HEK293 (cell line): Measurements from ENCODE around the gene ZNF286A.

Source experiments
- KLF10 ChIP-seq: fragments of 450-650 bp; IDR thresholded peaks from 2 replicates; pipeline ENCODE4 v1.5.1; 2018; ENCODE audit warnings: missing biosample characterization, mild to moderate bottlenecking, missing genetic modification characterization
- ZBTB10 ChIP-seq: fragments of 450-650 bp; formaldehyde crosslinking; IDR thresholded peaks from 2 replicates; pipeline ENCODE4 v1.5.1; 2016; ENCODE audit warnings: missing biosample characterization, missing genetic modification characterization
- ZBTB44 ChIP-seq: fragments of 450-650 bp; IDR thresholded peaks from 2 replicates; pipeline ENCODE4 v1.5.1; 2018; ENCODE audit warnings: missing biosample characterization, mild to moderate bottlenecking, missing genetic modification characterization
- ZNF132 ChIP-seq: fragments of 450-650 bp; formaldehyde crosslinking; IDR thresholded peaks from 2 replicates; pipeline ENCODE4 v1.5.1; 2017; ENCODE audit warnings: missing biosample characterization, missing genetic modification characterization, borderline replicate concordance
- ZNF138 ChIP-seq: fragments of 450-650 bp; formaldehyde crosslinking; IDR thresholded peaks from 2 replicates; pipeline ENCODE4 v1.5.1; 2016; ENCODE audit warnings: missing biosample characterization, missing genetic modification characterization, borderline replicate concordance
- ZNF140 ChIP-seq: fragments of 450-650 bp; formaldehyde crosslinking; IDR thresholded peaks from 2 replicates; pipeline ENCODE4 v1.5.1; 2016; ENCODE audit warnings: missing biosample characterization, missing genetic modification characterization
- ZNF146 ChIP-seq: fragments of 450-650 bp; formaldehyde crosslinking; IDR thresholded peaks from 2 replicates; pipeline ENCODE4 v1.5.1; 2016; ENCODE audit warnings: missing biosample characterization, missing genetic modification characterization
- ZNF174 ChIP-seq: fragments of 450-650 bp; formaldehyde crosslinking; IDR thresholded peaks from 2 replicates; pipeline ENCODE4 v1.5.0; 2017; ENCODE audit warnings: missing biosample characterization, mild to moderate bottlenecking, missing genetic modification characterization
- ZNF184 ChIP-seq: fragments of 450-650 bp; IDR thresholded peaks from 2 replicates; pipeline ENCODE4 v1.5.1; 2018; ENCODE audit warnings: missing biosample characterization, mild to moderate bottlenecking, missing genetic modification characterization
- ZNF19 ChIP-seq: fragments of 450-650 bp; formaldehyde crosslinking; IDR thresholded peaks from 2 replicates; pipeline ENCODE4; 2016; ENCODE audit warnings: missing biosample characterization, missing genetic modification characterization, low read depth
- ZNF211 ChIP-seq: fragments of 450-650 bp; formaldehyde crosslinking; IDR thresholded peaks from 2 replicates; pipeline ENCODE4 v1.5.1; 2016; ENCODE audit warnings: low read depth, missing biosample characterization, missing genetic modification characterization
- ZNF23 ChIP-seq: fragments of 450-650 bp; formaldehyde crosslinking; IDR thresholded peaks from 2 replicates; pipeline ENCODE4 v1.5.1; 2016; ENCODE audit warnings: missing biosample characterization, missing genetic modification characterization, borderline replicate concordance
- ZNF24 ChIP-seq: fragments of 450-650 bp; formaldehyde crosslinking; IDR thresholded peaks from 2 replicates; pipeline ENCODE4 v1.5.1; 2016; ENCODE audit warnings: missing biosample characterization, missing genetic modification characterization
- ZNF26 ChIP-seq: fragments of 450-650 bp; formaldehyde crosslinking; IDR thresholded peaks from 2 replicates; pipeline ENCODE4 v1.5.1; 2016; ENCODE audit warnings: missing biosample characterization, missing genetic modification characterization
- ZNF280C ChIP-seq: fragments of 450-650 bp; formaldehyde crosslinking; IDR thresholded peaks from 2 replicates; pipeline ENCODE4 v1.5.1; 2016; ENCODE audit warnings: missing biosample characterization, missing genetic modification characterization
- ZNF362 ChIP-seq: fragments of 450-650 bp; formaldehyde crosslinking; IDR thresholded peaks from 2 replicates; pipeline ENCODE4 v1.5.1; 2016; ENCODE audit warnings: missing biosample characterization, missing genetic modification characterization
- ZNF37A ChIP-seq: fragments of 450-650 bp; IDR thresholded peaks from 2 replicates; pipeline ENCODE4 v1.5.1; 2018; ENCODE audit warnings: missing biosample characterization, missing genetic modification characterization
- ZNF488 ChIP-seq: fragments of 450-650 bp; formaldehyde crosslinking; IDR thresholded peaks from 2 replicates; pipeline ENCODE4 v1.5.1; 2016; ENCODE audit warnings: missing biosample characterization, missing genetic modification characterization
- ZNF513 ChIP-seq: fragments of 450-650 bp; IDR thresholded peaks from 2 replicates; pipeline ENCODE4 v1.5.1; 2018; ENCODE audit warnings: missing biosample characterization, missing genetic modification characterization
- ZNF529 ChIP-seq: fragments of 450-650 bp; formaldehyde crosslinking; IDR thresholded peaks from 2 replicates; pipeline ENCODE4 v1.5.1; 2017; ENCODE audit warnings: missing genetic modification characterization, missing biosample characterization; ENCODE audit not compliant: insufficient replicate concordance
- ZNF571 ChIP-seq: fragments of 450-650 bp; formaldehyde crosslinking; IDR thresholded peaks from 2 replicates; pipeline ENCODE4 v1.5.0; 2017; ENCODE audit warnings: missing biosample characterization, missing genetic modification characterization
- ZNF621 ChIP-seq: fragments of 450-650 bp; formaldehyde crosslinking; IDR thresholded peaks from 2 replicates; pipeline ENCODE4 v1.5.1; 2017; ENCODE audit warnings: missing biosample characterization, missing genetic modification characterization
- ZNF704 ChIP-seq: fragments of 450-650 bp; formaldehyde crosslinking; IDR thresholded peaks from 2 replicates; pipeline ENCODE4 v1.5.1; 2016; ENCODE audit warnings: missing biosample characterization, missing genetic modification characterization
- ZNF785 ChIP-seq: fragments of 450-650 bp; formaldehyde crosslinking; IDR thresholded peaks from 2 replicates; pipeline ENCODE4 v1.5.1; 2016; ENCODE audit warnings: missing biosample characterization, missing genetic modification characterization
- ZNF791 ChIP-seq: fragments of 450-650 bp; formaldehyde crosslinking; IDR thresholded peaks from 2 replicates; pipeline ENCODE4 v1.5.1; 2016; ENCODE audit warnings: missing biosample characterization, missing genetic modification characterization
- ZNF837 ChIP-seq: fragments of 450-650 bp; formaldehyde crosslinking; IDR thresholded peaks from 2 replicates; pipeline ENCODE4 v1.5.1; 2016; ENCODE audit warnings: missing biosample characterization, missing genetic modification characterization
- ZSCAN23 ChIP-seq: fragments of 450-650 bp; formaldehyde crosslinking; IDR thresholded peaks from 2 replicates; pipeline ENCODE4 v1.5.1; 2016; ENCODE audit warnings: missing biosample characterization, missing genetic modification characterization
- ZSCAN30 ChIP-seq: fragments of 450-650 bp; IDR thresholded peaks from 2 replicates; pipeline ENCODE4 v1.5.1; 2018; ENCODE audit warnings: missing biosample characterization, mild to moderate bottlenecking, missing genetic modification characterization, moderate library complexity

The ZNF286A gene

GRCh38 chr17:15651583-15652110 lies 47.9 kb upstream of the ZNF286A start (continued):
- TF ChIP-seq ZNF132 (tag by site-specific recombination), result no peak
- no peak for TF ChIP-seq ZNF211 (tag by site-specific recombination)
- no peak for TF ChIP-seq ZNF791 (tag by site-specific recombination)
- TF ChIP-seq ZBTB44, result peak; percentile 99
- TF ChIP-seq ZNF362 (tag by site-specific recombination), result no peak
- no peak for TF ChIP-seq ZNF174 (tag by site-specific recombination)
- no peak for TF ChIP-seq ZNF529 (tag by site-specific recombination)
- TF ChIP-seq ZSCAN30 (tag by site-specific recombination), result 0 out of 2 replicates have a peak, but pooled peaks have one; percentile 56
- no peak for TF ChIP-seq ZNF621
- no peak for TF ChIP-seq ZNF23
- no peak for TF ChIP-seq ZNF26 (tag by site-specific recombination)
- no peak for TF ChIP-seq ZNF19 (tag by site-specific recombination)
- no peak for TF ChIP-seq ZNF785 (tag by site-specific recombination)
- no peak for TF ChIP-seq ZSCAN23 (tag by site-specific recombination)
- TF ChIP-seq ZNF138 (tag by site-specific recombination), result no peak
- no peak for TF ChIP-seq ZBTB10 (tag by site-specific recombination)
- TF ChIP-seq ZNF24 (tag by site-specific recombination), result no peak
- no peak for TF ChIP-seq ZNF488 (tag by site-specific recombination)
- TF ChIP-seq ZNF571 (tag by site-specific recombination), result no peak
- no peak for TF ChIP-seq KLF10 (tag by site-specific recombination)
- no peak for TF ChIP-seq ZNF513 (tag by site-specific recombination)
- TF ChIP-seq ZNF146 (tag by site-specific recombination), result no peak
- TF ChIP-seq ZNF184 (tag by site-specific recombination), result no peak
- no peak for TF ChIP-seq ZNF140 (tag by site-specific recombination)
- TF ChIP-seq ZNF704 (tag by site-specific recombination), result no peak
- TF ChIP-seq ZNF37A (tag by site-specific recombination), result no peak
- no peak for TF ChIP-seq ZNF837
- TF ChIP-seq ZNF280C (tag by site-specific recombination), result no peak
